Measurements from ENCODE around the gene DAP. TPM values are rescaled to one million over a fixed set of nuclear protein-coding genes. Genes with fewer than 3 reads are reported as not detected.

DAP gene
- total RNA-seq, 1 donor from 2014 or later = 11.8 TPM

DNA sequence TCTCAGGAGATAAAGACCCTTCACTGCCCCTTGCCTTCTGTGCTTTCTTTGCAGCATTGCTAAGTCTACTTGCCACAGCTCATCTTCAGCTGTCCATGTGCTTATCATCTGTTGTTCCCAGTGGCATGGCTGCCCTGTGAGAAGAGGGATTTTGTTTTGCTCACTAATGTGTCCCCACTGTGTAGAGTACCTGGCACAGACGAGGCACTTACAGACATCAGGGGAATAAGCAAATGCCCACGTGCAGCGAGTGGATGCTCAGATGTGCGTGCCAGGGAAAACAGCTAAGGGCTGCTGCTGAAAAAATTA, 31.0 kb downstream of the DAP start:
- Histone ChIP-seq H3K36me3 (ENCODE audit: control insufficient read depth, insufficient read depth, low read length) (peaks cover 1% of the 10 kb centered on the region), H3K4me3 (ENCODE audit: low read depth, low read length) (no peak overlapping the region), H3K27me3 (ENCODE audit: control insufficient read depth, insufficient read depth, low read length) (no peaks in the 10 kb centered on the region)
- TF ChIP-seq, protein P1, sequence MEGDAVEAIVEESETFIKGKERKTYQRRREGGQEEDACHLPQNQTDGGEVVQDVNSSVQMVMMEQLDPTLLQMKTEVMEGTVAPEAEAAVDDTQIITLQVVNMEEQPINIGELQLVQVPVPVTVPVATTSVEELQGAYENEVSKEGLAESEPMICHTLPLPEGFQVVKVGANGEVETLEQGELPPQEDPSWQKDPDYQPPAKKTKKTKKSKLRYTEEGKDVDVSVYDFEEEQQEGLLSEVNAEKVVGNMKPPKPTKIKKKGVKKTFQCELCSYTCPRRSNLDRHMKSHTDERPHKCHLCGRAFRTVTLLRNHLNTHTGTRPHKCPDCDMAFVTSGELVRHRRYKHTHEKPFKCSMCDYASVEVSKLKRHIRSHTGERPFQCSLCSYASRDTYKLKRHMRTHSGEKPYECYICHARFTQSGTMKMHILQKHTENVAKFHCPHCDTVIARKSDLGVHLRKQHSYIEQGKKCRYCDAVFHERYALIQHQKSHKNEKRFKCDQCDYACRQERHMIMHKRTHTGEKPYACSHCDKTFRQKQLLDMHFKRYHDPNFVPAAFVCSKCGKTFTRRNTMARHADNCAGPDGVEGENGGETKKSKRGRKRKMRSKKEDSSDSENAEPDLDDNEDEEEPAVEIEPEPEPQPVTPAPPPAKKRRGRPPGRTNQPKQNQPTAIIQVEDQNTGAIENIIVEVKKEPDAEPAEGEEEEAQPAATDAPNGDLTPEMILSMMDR (IDR thresholded peaks at IDR 0.05; ENCODE audit: insufficient read depth, low read length, severe bottlenecking) = no peak
- no peak for DNase-seq (ENCODE audit: low read depth)
- no peak for FAIRE-seq

DNA sequence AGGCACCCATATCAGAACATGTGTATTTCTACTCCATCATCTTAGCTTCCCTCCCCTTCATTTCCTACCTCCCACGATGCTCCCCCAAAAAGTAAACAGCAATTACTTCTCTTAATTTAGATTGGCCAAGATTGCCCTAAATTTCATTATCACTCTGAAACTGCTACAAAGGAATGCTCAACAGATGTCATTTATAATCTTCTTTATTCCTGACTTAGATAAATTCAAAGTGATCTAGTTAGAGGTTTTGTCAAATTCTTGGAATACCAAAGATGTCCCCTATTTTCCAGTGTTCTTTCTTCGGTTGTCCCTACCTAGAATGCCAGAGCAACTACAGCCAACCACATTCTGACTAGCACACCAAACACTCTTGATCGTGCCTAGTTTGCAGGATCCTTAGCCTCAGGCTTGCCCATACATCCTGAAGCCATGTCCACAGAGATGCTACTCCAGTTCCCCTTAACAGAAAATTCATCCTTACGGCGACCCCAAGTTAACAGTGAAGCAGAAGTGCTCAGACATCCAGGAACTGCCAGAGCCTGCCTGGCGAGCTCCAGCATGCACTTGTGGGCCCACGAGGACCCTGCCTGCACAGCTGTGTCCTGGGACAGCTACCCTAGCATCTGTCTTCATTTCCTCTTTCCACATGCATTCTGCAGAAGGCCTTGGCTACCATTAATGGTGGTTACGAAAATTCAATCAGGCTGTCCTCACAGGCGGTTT, 31.6 kb downstream of the DAP start:
- no peak for DNase-seq (ENCODE audit: low read depth)
- Histone ChIP-seq H3K4me3 (ENCODE audit: low read depth, low read length) (no peak overlapping the region), H3K27me3 (ENCODE audit: control insufficient read depth, insufficient read depth, low read length) (no peaks in the 10 kb centered on the region), H3K36me3 (ENCODE audit: control insufficient read depth, insufficient read depth, low read length) (peaks cover 1% of the 10 kb centered on the region)
- no peak for FAIRE-seq
- TF ChIP-seq, protein P1 (IDR thresholded peaks at IDR 0.05; ENCODE audit: insufficient read depth, low read length, severe bottlenecking) = no peak

DNA sequence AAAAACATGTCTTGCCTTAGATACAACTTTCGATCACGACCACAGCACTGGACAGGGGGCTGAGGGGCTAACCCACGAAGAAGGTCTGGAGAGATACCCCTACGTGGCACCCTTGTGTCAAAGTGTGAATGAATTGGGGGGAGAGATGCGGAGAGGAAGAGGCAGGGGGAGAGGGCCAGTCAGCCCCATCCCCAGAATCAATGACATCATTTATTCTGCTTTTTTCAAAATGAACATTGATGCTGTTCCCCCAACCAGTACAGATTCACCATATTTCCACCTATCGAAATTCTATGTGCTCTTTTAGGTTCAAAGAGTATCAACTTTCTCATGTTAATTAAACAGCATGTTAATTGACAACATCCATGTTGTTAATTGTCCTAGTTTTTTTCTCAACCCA, 32.4 kb downstream of the DAP start:
- TF ChIP-seq, protein P1 (IDR thresholded peaks at IDR 0.05; ENCODE audit: insufficient read depth, low read length, severe bottlenecking) = no peak
- Histone ChIP-seq H3K4me3 (ENCODE audit: low read depth, low read length) (no peak overlapping the region), H3K36me3 (ENCODE audit: control insufficient read depth, insufficient read depth, low read length) (no peaks in the 10 kb centered on the region), H3K27me3 (ENCODE audit: control insufficient read depth, insufficient read depth, low read length) (no peaks in the 10 kb centered on the region)
- FAIRE-seq (no peak), DNase-seq (ENCODE audit: low read depth) (no peak)

DNA sequence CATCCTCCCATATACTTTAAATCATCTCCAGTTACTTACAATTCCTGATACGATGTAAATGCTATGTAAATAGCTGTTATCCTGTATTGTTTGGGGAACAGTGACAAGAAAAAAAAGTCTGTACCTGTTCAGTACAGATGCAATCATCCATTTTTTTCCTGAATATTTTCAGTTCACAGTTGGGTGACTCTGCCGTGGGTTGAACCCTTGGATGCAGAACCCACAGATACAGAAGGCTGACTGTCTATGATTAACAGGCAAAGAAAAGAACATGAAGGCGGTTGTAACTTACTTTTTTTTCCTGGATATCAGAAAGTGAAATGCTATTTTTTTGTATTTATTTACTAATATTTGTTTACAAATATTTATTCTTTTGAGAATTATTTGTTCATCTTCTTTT, 33.2 kb downstream of the DAP start:
- TF ChIP-seq, protein P1 (IDR thresholded peaks at IDR 0.05; ENCODE audit: insufficient read depth, low read length, severe bottlenecking) = no peak
- no peak for DNase-seq (ENCODE audit: low read depth)
- Histone ChIP-seq H3K27me3 (ENCODE audit: control insufficient read depth, insufficient read depth, low read length) (no peaks in the 10 kb centered on the region), H3K4me3 (ENCODE audit: low read depth, low read length) (no peak overlapping the region), H3K36me3 (ENCODE audit: control insufficient read depth, insufficient read depth, low read length) (no peaks in the 10 kb centered on the region)
- FAIRE-seq = no peak

DNA sequence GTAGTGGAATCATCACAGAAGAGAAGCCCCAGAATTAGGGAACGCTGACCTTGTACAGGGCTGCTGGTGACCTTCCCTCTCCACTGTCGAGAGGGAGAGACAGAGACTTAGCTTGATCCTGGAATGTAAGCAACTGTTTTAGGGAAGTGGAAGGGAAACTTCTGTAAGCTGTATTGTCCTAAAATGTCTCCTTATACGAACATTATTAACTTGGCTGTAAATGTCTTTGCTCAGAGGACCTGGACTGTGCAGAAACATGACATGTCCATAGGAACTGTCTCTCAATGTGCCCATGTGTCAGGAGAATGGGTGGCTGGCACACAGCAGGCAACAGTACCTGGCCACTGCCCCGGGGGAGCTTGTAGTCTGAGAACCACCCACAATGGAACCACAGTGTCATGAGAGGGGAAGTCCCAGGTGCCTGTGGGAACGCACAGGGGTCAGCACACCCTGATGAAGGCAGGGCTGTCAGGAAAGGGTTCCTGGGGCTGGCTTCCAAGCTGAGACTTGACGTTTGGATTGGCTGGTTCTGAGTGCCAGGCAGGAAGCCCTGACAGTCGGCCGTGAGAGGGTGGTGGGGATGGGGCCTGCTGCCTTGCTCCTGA, 34.0 kb downstream of the DAP start:
- TF ChIP-seq, protein P1 (IDR thresholded peaks at IDR 0.05; ENCODE audit: insufficient read depth, low read length, severe bottlenecking) = no peak
- Histone ChIP-seq H3K36me3 (ENCODE audit: control insufficient read depth, insufficient read depth, low read length) (no peaks in the 10 kb centered on the region), H3K4me3 (ENCODE audit: low read depth, low read length) (no peak overlapping the region), H3K27me3 (ENCODE audit: control insufficient read depth, insufficient read depth, low read length) (no peaks in the 10 kb centered on the region)
- DNase-seq (ENCODE audit: low read depth) = no peak
- FAIRE-seq = no peak

All from bronchial epithelial cell (primary cell).